Activated naive CD4-positive, alpha-beta T cell treated with anti-CD3 and anti-CD28 coated beads, Interleukin-2, amount 50 U/mL, for 72 hours (primary cell): ENCODE results near the gene CCL5. TPM values are rescaled to one million over a fixed set of nuclear protein-coding genes. Genes with fewer than 3 reads are reported as not detected.

Experiments used
- ATAC-seq, 2 donors: fragments of 150-1000 bp; cut with Tn5 transposase; 2 replicates each; pipeline ENCODE4 v1.10.0; 2021; ENCODE audit warnings: mild to moderate bottlenecking in 2 of 2, moderate library complexity in 2 of 2
- DNase-seq, 2 donors: peaks; one replicate each; pipeline ENCODE4 v3.0.0; 2021 to 2022; ENCODE audit warnings: low spot score in 2 of 2
- H3K27ac Mint-ChIP-seq, 2 donors: one replicate each; pipeline ENCODE4 v1.8.0; 2022; ENCODE audit warnings: mild to moderate bottlenecking in 2 of 2, mixed read lengths in 2 of 2
- H3K36me3 Mint-ChIP-seq, 2 donors: one replicate each; pipeline ENCODE4 v1.8.0; 2022; ENCODE audit warnings: mixed read lengths in 2 of 2
- H3K9me3 Mint-ChIP-seq, 2 donors: one replicate each; pipeline ENCODE4 v1.8.0; 2022; ENCODE audit warnings: mixed read lengths in 2 of 2
- total RNA-seq, 2 donors: library from RNA; stranded (reverse); gene quantifications; one replicate each; pipeline ENCODE4 v1.2.3, GENCODE V29; 2022

The CCL5 gene
- total RNA-seq: 10 to 100 TPM; 13.1 to 14.7 TPM

DNA sequence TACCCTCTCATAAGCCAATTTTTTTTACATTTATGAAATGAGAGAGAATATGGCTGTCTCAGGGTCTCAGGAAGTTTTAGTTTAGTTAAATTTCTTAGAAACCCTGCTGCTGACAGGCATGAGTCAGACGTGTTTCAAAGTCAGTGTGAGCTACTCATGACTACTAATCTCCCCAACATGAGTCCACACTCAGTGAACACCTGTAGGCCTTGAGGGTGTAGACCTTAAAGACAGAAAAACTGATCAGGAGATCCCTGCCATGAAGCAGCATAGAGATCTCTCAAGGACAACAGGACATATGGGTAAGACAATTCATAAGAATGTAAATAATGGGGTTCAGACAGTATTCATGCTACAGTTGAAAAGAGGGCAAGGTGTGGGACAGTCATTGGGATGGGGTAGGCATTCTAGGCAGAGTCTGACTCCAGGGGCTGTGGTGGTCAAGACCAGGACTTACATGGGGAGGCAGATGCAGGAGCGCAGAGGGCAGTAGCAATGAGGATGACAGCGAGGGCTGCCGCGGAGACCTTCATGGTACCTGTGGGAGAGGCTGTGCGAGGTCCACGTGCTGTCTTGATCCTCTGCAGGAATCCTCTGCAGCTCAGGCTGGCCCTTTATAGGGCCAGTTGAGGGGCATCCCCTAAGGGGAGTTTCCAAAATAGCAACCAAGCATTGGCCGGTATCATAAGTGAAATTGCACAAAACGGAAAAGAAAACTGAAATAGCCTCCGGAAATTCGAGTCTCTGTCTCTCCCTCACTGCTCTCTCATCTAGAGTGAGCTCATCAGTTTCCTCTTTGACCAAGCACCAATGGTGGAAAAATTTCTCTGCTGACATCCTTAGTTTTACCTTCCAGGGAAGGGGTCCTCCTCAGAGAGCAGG is at the start of gene CCL5:
TSS of gene CCL5 (minus strand) at position 588 of the 882 bp plus-strand sequence.
- ATAC-seq (peak; percentile 88 to 91), DNase-seq (peak in 1 of 2 donors; percentile 46)
- Mint-ChIP-seq H3K9me3 (no peaks in the 10 kb centered on the region), H3K36me3 (no peaks in the 10 kb centered on the region), H3K27ac (peak within 1 kb of the TSS; percentile 83 to 92)

DNA sequence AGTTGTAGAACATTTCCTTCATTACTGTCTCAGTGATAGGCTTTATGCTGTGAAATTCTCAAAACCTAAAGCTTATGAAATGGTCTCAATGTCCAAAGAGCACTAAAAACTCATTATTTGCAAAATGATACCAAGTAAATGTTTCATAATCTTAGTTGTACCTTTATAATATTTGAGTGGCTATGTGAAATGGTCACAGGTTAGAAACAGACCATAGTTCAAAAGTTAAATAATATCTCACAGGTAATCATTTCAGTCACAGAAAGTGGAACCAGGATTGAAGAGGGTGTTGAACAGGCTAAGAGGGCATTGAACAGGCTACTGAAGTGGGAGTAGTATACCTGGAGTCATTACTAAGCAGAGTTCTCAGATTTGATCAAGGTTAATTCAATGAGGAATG is 47.6 kb upstream of the CCL5 start:
- peaks cover 4 to 6% of the 10 kb centered on the region in 2 donors for H3K36me3 Mint-ChIP-seq
- H3K27ac Mint-ChIP-seq: no peak overlapping the region
- no peaks in the 10 kb centered on the region for H3K9me3 Mint-ChIP-seq
- ATAC-seq (no peak), DNase-seq (no peak)

DNA sequence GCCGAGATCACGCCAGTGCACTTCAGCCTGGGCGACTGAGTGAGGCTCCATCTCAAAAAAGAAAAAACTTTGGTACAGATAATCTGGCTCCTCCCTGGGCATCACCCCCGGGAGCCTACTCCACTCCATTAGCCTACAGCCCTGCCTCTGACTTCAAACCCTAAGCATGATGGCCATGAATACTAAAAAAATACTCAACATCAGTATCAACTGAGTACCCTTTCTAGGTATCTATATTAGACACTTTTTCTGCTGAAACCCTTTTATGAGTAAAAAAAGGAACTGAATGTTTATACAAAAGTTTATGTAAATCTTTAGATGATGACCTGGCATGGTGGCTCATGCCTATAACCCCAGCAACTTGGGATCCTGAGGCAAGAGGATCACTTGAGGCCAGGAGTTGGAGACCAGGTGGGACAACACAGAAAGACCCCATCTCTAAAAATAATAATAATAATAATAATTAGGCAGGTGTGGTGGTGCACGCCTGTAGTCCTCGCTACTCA is 43.5 kb upstream of the CCL5 start:
- ATAC-seq (peak in 1 of 2 donors; percentile 40), DNase-seq (no peak)
- Mint-ChIP-seq H3K36me3 (no peaks in the 10 kb centered on the region), H3K27ac (no peak overlapping the region), H3K9me3 (no peaks in the 10 kb centered on the region)

DNA sequence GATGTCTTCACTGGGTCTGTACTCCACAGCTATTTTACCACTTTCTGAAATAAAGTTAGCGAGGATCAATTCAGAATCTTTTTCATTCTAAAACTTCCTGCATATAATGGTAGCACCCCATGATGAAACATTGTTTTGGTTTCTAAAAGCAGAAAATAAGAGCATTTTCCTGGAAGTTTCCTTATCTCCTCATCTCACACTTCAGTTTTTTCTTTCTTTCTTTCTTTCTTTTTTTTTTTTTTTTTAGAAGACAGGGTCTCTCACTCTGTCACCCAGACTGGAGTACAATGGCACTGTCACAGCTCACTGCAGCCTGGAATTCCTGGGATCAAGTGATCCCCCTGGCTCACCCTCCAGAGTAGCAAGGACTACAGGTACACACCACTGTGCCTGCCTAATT is 40.1 kb upstream of the CCL5 start:
- DNase-seq: no peak
- Mint-ChIP-seq H3K27ac (no peak overlapping the region), H3K9me3 (no peaks in the 10 kb centered on the region), H3K36me3 (no peaks in the 10 kb centered on the region)
- ATAC-seq: no peak

DNA sequence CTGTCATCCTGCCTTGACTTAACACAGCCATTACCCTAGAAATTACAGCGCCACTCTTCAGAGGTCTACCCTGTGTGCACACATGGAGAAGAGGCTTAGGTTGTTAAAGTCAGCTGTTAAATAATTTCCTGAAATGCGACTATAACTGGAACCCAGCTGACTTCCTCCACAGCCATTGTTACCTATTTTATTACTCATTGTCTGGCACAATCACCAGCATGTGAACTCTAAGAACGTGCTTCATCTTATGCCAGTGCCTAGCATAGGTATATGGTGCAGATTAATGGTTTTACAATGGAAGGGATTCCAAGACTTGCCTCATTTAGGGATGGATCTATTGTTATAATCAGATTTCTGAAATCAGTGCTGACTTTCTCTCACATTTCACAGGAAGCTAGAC is 38.5 kb upstream of the CCL5 start:
- Mint-ChIP-seq H3K27ac (no peak overlapping the region), H3K36me3 (no peaks in the 10 kb centered on the region), H3K9me3 (no peaks in the 10 kb centered on the region)
- DNase-seq: no peak
- ATAC-seq: no peak

DNA sequence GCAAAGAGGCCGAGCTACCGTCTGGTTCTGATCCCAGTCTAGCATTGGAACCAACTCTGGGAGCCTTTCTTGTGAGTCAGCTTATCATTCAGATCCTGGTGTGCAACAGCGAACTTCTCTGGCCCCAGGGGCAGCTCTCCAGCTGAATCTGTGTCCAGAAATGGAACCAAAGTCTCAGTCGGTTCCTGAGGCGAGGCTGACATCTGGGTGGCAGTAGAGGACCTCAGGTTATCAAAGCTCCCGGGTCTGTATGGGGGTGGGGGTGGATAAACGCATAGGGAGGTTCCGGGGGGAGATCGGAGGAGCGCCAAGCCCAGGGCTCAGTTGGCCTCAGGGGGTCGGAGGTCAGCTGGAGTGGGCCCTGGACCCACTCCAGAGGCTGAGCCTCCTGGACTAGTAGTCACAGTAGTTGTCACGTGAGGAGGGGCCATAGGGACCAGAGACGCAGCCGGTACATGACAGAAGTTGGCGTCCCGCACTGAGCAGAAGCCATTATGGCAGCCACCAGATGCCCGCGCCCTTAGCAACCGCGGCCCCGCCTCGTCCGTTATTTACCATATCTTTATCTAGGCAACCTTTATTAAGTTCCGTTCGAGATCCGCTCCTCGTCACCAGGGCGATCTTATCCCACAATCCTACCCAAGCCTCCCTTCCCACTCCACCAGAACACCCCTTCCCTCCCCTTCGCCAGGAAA is 37.5 kb upstream of the CCL5 start:
- Mint-ChIP-seq H3K9me3 (no peaks in the 10 kb centered on the region), H3K27ac (no peak overlapping the region), H3K36me3 (no peaks in the 10 kb centered on the region)
- no peak for DNase-seq
- no peak for ATAC-seq

DNA sequence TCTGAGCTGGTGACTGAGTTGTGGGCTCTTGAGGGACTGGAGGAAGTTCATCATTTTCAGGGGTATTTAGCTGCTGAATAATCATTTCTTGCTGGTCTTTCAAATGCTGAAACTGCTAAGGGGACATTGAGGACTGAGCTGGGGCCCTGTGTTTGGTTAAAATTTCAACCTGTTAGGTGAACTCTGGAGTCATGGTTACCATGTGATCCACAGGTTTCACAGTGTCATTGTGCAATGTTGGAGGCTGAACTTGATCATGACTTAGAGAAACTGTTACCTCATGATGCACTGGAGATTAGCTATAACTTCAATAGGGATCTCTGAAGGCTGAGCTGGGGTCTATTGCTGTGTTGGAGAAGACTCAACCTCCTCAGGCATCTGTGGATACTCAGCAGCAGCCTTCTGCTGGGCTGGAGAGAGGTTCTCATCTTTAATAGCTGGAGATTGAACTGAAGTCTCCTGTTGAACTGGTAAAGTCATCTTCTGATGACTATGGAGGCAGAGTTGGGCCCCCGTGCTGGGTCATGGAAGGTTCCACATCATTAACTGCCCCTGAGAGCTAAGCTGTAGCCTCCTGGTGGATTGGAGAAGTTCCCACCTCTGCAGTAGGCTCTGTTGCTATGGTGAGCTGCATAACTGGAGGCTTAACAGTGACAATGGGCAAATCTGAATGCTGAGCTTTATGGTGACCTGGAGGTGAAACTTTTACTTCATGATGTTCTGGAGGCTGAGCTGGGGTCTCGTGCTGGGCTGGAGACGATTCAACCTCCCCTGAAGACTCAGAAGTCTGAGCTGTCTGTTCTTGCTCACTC is 35.2 kb upstream of the CCL5 start:
- ATAC-seq (no peak), DNase-seq (peak in 1 of 2 donors; percentile 21)
- Mint-ChIP-seq H3K9me3 (no peaks in the 10 kb centered on the region), H3K27ac (no peak overlapping the region), H3K36me3 (no peaks in the 10 kb centered on the region)

DNA sequence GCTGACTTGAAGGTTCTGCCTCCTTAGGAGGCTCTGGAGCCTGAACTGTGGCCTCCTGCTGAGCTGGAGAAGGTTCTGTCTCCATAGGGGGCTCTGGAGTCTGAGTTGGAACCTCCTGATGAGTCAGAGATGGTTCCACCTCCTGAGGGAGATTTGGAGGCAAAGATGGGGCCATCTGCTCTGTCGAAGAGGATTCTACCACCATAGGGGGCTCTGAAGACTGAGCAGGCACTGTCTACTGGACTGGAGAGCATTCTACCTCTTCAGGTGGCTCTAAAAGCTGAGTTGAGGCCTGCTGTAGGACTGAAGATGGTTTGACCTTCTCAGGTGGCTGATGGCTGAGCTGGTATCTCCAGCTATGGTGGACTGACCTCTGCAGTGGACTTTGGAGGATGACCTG is 34.2 kb upstream of the CCL5 start:
- peak in 1 of 2 donors; percentile 26 for DNase-seq
- ATAC-seq: no peak
- Mint-ChIP-seq H3K9me3 (no peaks in the 10 kb centered on the region), H3K36me3 (no peaks in the 10 kb centered on the region), H3K27ac (peak overlapping the region in 1 of 2 donors; percentile 10)

DNA sequence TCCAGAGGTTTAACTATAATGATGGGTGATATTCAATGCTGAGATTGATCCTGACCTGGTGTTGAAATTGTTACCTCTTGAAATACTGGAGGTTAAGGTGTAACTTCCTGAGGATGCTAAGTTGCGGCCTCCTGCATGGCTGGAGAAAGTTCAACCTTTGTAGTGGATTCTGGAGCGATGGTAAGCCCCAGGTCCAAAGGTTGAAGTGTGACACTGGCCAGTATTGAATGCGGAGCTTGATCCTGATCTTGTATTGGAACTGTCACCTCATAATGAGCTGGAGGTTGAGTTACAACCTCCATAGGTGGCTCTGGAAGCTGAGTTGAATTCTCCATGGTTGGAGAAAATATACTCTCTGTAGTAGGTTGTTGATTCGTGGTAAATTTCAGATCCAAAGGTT is 33.4 kb upstream of the CCL5 start:
- Mint-ChIP-seq H3K9me3 (no peaks in the 10 kb centered on the region), H3K36me3 (no peaks in the 10 kb centered on the region), H3K27ac (peak overlapping the region in 1 of 2 donors; percentile 11)
- ATAC-seq (no peak), DNase-seq (no peak)

DNA sequence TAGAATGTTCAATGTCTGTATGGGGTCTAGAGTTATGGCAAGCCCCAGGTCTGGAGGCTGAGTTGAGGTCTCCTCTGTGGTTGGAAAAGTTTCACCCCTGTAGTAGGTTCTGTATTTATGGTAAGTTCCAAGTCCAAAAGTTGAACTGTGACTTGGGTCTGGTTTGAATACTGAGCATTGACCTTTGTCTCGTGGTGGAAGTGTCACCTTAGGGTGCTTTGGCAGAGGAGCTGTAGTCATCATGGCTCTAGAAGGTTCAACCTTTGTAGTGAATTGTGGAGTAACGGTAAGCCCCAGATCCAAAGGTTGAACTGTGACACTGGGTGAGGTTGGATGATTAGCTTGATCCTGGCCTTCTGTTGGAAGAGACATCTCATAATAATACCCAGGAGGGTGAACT is 32.8 kb upstream of the CCL5 start:
- peak in 1 of 2 donors; percentile 6 for DNase-seq
- ATAC-seq: peak in 1 of 2 donors; percentile 69
- Mint-ChIP-seq H3K9me3 (no peaks in the 10 kb centered on the region), H3K36me3 (no peaks in the 10 kb centered on the region), H3K27ac (peak overlapping the region in 1 of 2 donors; percentile 11)

DNA sequence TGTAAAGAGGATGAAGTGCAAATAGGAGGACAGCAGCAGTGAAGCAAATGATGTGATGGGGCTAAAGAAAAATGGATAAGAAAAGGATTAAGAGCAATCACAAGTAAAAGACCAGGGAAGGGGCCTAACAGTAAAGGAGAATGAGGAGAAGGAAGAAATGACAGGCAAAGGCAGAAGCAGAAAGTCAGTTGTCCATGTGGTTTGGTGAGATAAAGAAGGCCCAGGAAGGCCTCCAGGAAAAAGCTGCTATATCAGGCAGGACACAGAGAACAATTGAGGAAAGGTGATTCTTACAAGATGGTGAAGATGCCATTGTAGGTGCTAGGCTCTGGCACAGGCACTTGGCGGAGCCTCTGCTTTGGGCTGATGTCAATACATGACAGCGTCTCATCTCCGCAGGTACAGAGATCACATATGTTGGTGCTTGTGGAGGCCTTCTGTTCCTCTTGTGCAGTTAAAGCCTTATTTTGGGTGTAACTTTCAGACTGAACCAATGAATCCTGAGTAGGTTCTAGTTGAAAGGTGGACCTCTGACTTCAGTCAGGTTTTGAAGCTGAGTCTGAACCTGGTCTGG is 32.3 kb upstream of the CCL5 start:
- no peaks in the 10 kb centered on the region for H3K9me3 Mint-ChIP-seq
- no peaks in the 10 kb centered on the region for H3K36me3 Mint-ChIP-seq
- no peak for ATAC-seq
- peak overlapping the region in 1 of 2 donors; percentile 11 for H3K27ac Mint-ChIP-seq
- DNase-seq: peak in 1 of 2 donors; percentile 13

DNA sequence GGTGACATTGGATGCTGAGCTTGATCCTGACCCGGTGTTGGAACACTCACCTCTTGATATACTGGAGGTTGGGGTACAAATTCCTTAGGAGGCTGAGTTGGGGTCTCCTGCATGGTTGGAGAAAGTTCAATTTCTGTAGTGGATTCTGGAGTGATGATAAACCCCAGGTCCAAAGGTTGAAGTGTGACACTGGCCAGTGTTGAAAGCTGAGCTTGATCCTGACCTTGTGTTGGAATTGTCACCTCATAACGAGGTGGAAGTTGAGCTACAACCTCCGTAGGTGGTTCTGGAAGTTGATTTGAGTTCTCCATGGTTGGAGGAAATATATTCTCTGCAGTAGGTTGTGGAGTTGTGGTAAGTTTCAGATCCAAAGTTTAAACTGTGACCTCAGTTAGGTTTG is 29.2 kb upstream of the CCL5 start:
- H3K36me3 Mint-ChIP-seq: no peaks in the 10 kb centered on the region
- H3K27ac Mint-ChIP-seq: no peak overlapping the region
- ATAC-seq (no peak), DNase-seq (peak in 1 of 2 donors; percentile 2)
- no peaks in the 10 kb centered on the region for H3K9me3 Mint-ChIP-seq

DNA sequence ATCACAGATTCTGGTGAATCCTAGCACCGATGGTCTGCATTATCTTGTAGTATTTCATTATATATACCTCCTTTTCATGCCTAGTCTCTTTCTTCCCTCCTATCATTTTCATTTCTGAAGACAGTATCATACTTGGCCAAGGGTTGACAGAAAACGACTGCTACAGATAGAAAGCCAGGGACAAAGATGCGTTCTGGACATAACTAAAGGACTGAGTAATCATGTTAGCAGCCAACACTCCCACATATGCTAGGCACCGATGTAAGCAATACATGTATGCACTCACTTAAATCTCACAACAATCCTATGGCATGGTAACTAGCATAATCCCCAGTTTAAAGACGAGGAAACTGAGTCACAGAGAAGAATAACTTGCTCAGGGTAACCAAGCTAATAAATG is 27.5 kb upstream of the CCL5 start:
- no peaks in the 10 kb centered on the region for H3K36me3 Mint-ChIP-seq
- H3K9me3 Mint-ChIP-seq: no peaks in the 10 kb centered on the region
- ATAC-seq (no peak), DNase-seq (no peak)
- H3K27ac Mint-ChIP-seq: no peak overlapping the region

DNA sequence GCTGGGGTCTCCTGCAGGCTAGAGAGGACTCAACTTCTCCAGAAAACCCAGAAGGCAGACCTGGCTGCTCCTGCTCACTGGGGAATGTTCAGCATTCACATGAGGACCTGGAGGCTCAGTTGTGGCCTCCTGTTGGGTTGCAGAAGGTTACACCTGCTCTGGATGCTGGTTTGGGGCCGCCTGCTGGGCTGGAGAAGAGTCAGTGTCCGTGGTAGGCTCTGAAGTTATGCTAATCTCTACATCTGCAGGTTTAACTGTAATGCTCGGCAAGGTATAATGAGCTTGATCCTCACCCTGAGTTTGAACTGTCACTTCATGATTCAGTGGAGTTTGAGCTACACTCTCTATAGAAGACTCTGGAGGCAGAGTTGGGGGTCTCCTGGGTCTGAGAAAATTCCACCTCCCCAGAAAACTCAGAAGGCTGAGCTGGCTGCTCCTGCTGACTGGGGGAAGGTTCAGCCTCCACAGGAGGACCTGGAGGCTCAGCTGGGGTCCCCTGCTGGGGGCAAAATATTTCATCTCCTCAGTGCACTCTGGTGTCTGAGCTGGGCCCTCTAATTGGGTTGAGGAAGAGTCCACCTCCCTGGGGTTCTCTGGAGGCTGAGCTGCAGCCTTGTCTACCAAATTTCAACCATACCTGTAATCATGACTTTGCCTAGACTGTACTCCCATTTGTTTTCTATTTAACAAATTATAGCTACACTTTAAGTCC is 26.9 kb upstream of the CCL5 start:
- ATAC-seq (no peak), DNase-seq (peak in 1 of 2 donors; percentile 34)
- Mint-ChIP-seq H3K27ac (no peak overlapping the region), H3K9me3 (no peaks in the 10 kb centered on the region), H3K36me3 (no peaks in the 10 kb centered on the region)

DNA sequence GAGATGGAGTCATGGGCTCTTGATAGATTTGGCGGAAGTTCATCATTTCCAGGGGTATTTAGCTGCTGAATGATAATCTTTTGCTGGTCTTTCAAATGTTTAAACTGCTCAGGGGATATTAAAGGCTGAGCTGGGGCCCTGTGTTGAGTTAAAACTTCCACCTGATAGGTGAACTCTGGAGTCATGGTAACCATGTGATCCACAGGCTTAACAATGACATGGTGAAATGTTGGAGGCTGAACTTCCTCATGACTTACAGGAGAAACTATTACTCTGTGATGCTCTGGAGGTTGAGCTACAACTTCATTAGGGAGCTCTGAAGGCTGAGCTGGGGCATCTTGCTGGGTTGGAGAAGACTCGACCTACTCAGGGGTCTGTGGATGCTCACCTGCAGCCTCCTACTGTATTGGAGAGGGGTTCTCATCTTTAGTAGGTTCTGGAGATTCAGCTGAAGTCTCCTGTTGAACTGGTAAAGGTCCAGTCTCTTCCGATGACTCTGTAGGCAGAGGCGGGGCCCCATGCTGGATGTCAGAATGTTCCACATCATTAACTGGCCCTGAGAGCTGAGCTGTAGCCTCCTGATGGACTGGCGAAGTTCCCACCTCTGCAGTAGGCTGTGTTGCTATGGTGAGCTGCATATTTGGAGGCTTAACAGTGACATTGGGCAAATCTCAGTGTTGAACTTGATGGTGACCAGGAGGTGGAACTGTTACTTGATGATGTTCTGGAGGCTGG is 26.2 kb upstream of the CCL5 start:
- no peaks in the 10 kb centered on the region for H3K9me3 Mint-ChIP-seq
- H3K27ac Mint-ChIP-seq: no peak overlapping the region
- ATAC-seq (no peak), DNase-seq (peak in 1 of 2 donors; percentile 6)
- no peaks in the 10 kb centered on the region for H3K36me3 Mint-ChIP-seq
